Naive thymus-derived CD8-positive, alpha-beta T cell (primary cell): ENCODE measurements around the gene SSR3. TPM values are rescaled to one million over a fixed set of nuclear protein-coding genes. Genes with fewer than 3 reads are reported as not detected.
"Not testable (repeated sequence)": the region's sequence is repeated elsewhere in the genome, so short reads cannot be mapped to it uniquely, and the experiment has no call there.

Experiments used
- ATAC-seq, 2 donors: fragments of 150-1000 bp; cut with Tn5 transposase in 1 of 2; sonication (Bioruptor Pico), chemical (Tn5 transposase) in 1 of 2; 1 replicate in 1 of 2; 2 replicates in 1 of 2; pipeline ENCODE4 v1.10.0; 2021; ENCODE audit warnings: mild to moderate bottlenecking in 2 of 2, moderate library complexity in 2 of 2
- POLR2A ChIA-PET: fragments of 350-600 bp; sonication (Branson Sonifier 250); formaldehyde crosslinking; loops from one replicate; lab custom pipeline; 2021; ENCODE audit warnings: antibody characterized with exemption; lab: Charles Lee
- DNase-seq, 10 donors: peaks; one replicate each; pipeline versions ENCODE4 v3.0.0 to v3.0.0-alpha.2; 2020 to 2022
- H3K27ac Mint-ChIP-seq, 10 donors: one replicate each; pipeline ENCODE4 v1.8.0; 2020 to 2022; ENCODE audit warnings: mild to moderate bottlenecking in 10 of 10, mixed read lengths in 10 of 10, moderate library complexity in 4 of 10, inconsistent platforms in 1 of 10
- H3K27me3 Mint-ChIP-seq, 5 donors: one replicate each; pipeline ENCODE4 v1.8.0; 2021 to 2022; ENCODE audit warnings: mixed read lengths in 5 of 5
- H3K36me3 Mint-ChIP-seq, 3 donors: one replicate each; pipeline ENCODE4 v1.8.0; 2020 to 2022; ENCODE audit warnings: mixed read lengths in 3 of 3, mild to moderate bottlenecking in 2 of 3, inconsistent platforms in 1 of 3
- H3K4me1 Mint-ChIP-seq, 4 donors: one replicate each; pipeline ENCODE4 v1.8.0; 2021 to 2022; ENCODE audit warnings: mixed read lengths in 4 of 4
- H3K4me3 Mint-ChIP-seq, 10 donors: one replicate each; pipeline ENCODE4 v1.8.0; 2020 to 2022; ENCODE audit warnings: mild to moderate bottlenecking in 10 of 10, mixed read lengths in 10 of 10, moderate library complexity in 6 of 10, inconsistent platforms in 1 of 10
- H3K9me3 Mint-ChIP-seq, 9 donors: one replicate each; pipeline ENCODE4 v1.8.0; 2020 to 2022; ENCODE audit warnings: mixed read lengths in 9 of 9, mild to moderate bottlenecking in 3 of 9, inconsistent platforms in 1 of 9, moderate library complexity in 1 of 9
- polyA plus RNA-seq, 3 donors: library from polyadenylated mRNA; unstranded; fragments of 300-500 nt; fragmentation: Illumina TruSeq; gene quantifications; one replicate each; pipeline ENCODE4 v1.2.3, GENCODE V29; 2021
- total RNA-seq, 8 experiments: library from RNA in 2 of 8; stranded (reverse) in 2 of 8; gene quantifications; one replicate each; pipeline ENCODE4 v1.2.3 and lab custom pipeline; 2021 to 2026

The SSR3 gene
- total and polyA plus RNA-seq, 5 experiments from 2014 or later, result 68.5 to 93.9 (median 81.7) TPM

- POLR2A ChIA-PET, result interaction anchor here (0.6 kb wide), 1 partner anchor 489 kb away, joined by 3 read pairs; no protein-coding TSS in a partner anchor
- no peak overlapping the region for H3K4me3 Mint-ChIP-seq
- peaks cover 0 to 20% (median 7%) of the 10 kb centered on the region in 5 donors for H3K27me3 Mint-ChIP-seq
- H3K9me3 Mint-ChIP-seq, result peaks cover 0 to 4% (median 0%) of the 10 kb centered on the region in 9 donors
- no peaks in the 10 kb centered on the region for H3K4me1 Mint-ChIP-seq
- no peak overlapping the region for H3K27ac Mint-ChIP-seq
- H3K36me3 Mint-ChIP-seq, result peaks cover 0 to 4% (median 0%) of the 10 kb centered on the region in 3 donors
- DNase-seq (no peak), ATAC-seq (no peak)
Measured at GRCh38 chr3:156563900-156564682, 9.2 kb upstream of the SSR3 start.

GRCh38 chr3:156562486-156562885 lies 7.6 kb upstream of the SSR3 start:
- H3K27ac Mint-ChIP-seq, POLR2A ChIA-PET, H3K9me3 Mint-ChIP-seq, H3K4me3 Mint-ChIP-seq, H3K36me3 Mint-ChIP-seq, H3K4me1 Mint-ChIP-seq, DNase-seq, ATAC-seq: not testable (repeated sequence)
- peaks cover 0 to 20% (median 7%) of the 10 kb centered on the region in 5 donors for H3K27me3 Mint-ChIP-seq

GRCh38 chr3:156561533-156561932 lies 6.6 kb upstream of the SSR3 start:
- Mint-ChIP-seq H3K4me1 (no peaks in the 10 kb centered on the region), H3K9me3 (no peaks in the 10 kb centered on the region), H3K4me3 (no peak overlapping the region), H3K27ac (no peak overlapping the region), H3K27me3 (peaks cover 0 to 20% (median 7%) of the 10 kb centered on the region in 5 donors), H3K36me3 (no peaks in the 10 kb centered on the region)
- no peak for DNase-seq
- no peak for ATAC-seq
- POLR2A ChIA-PET, result no interaction called here

GRCh38 chr3:156559321-156559720 lies 4.4 kb upstream of the SSR3 start:
- Mint-ChIP-seq H3K36me3 (no peaks in the 10 kb centered on the region), H3K27me3 (peaks cover 0 to 20% (median 7%) of the 10 kb centered on the region in 5 donors), H3K27ac (no peak overlapping the region), H3K9me3 (no peaks in the 10 kb centered on the region), H3K4me1 (peaks cover under 1 to 15% (median 5%) of the 10 kb centered on the region in 4 donors), H3K4me3 (no peak overlapping the region)
- ATAC-seq, result no peak
- POLR2A ChIA-PET, result no interaction called here
- no peak for DNase-seq

GRCh38 chr3:156558389-156558788 lies 3.5 kb upstream of the SSR3 start:
- H3K27me3 Mint-ChIP-seq, result peaks cover 0 to 12% (median 2%) of the 10 kb centered on the region in 5 donors

GRCh38 chr3:156554515-156554841 lies 439 bp downstream of the SSR3 start:
- H3K27me3 Mint-ChIP-seq, result peaks cover 0 to 1% (median 0%) of the 10 kb centered on the region in 5 donors
- ATAC-seq (peak in 1 of 2 donors; percentile 19), DNase-seq (no peak)
- H3K36me3 Mint-ChIP-seq, result peaks cover 5 to 30% (median 14%) of the 10 kb centered on the region in 3 donors
- no peaks in the 10 kb centered on the region for H3K9me3 Mint-ChIP-seq
- peak overlapping the region; percentile 88 to 98 (median 96) for H3K27ac Mint-ChIP-seq
- POLR2A ChIA-PET, result interaction anchor here (1.0 to 3.7 kb wide), 15 partner anchors 11 to 620 kb away, joined by 3 to 47 read pairs (median 5); partner anchors contain the start of genes CCNL1 and TIPARP
- peak overlapping the region; percentile 92 to 99 (median 96) for H3K4me3 Mint-ChIP-seq
- H3K4me1 Mint-ChIP-seq, result peaks cover 22 to 58% (median 42%) of the 10 kb centered on the region in 4 donors

More at GRCh38 chr3:156558389-156558788, 3.5 kb upstream of the SSR3 start:
- ATAC-seq (no peak), DNase-seq (no peak)
- Mint-ChIP-seq H3K4me3 (no peak overlapping the region), H3K27ac (no peak overlapping the region), H3K36me3 (no peaks in the 10 kb centered on the region), H3K4me1 (peaks cover 9 to 24% (median 12%) of the 10 kb centered on the region in 4 donors), H3K9me3 (no peaks in the 10 kb centered on the region)
- POLR2A ChIA-PET, result no interaction called here

GRCh38 chr3:156553705-156554356 lies 1.1 kb downstream of the SSR3 start:
- H3K9me3 Mint-ChIP-seq, result no peaks in the 10 kb centered on the region
- POLR2A ChIA-PET, result interaction anchor here (1.0 to 3.7 kb wide), 9 partner anchors 10 to 621 kb away, joined by 3 to 47 read pairs (median 8); partner anchors contain the start of gene TIPARP
- H3K27me3 Mint-ChIP-seq, result peaks cover 0 to 1% (median 0%) of the 10 kb centered on the region in 5 donors
- H3K36me3 Mint-ChIP-seq, result peaks cover 5 to 37% (median 14%) of the 10 kb centered on the region in 3 donors
- peak overlapping the region; percentile 92 to 99 (median 96) for H3K4me3 Mint-ChIP-seq
- no peak for DNase-seq
- H3K4me1 Mint-ChIP-seq, result peaks cover 22 to 59% (median 42%) of the 10 kb centered on the region in 4 donors
- peak overlapping the region; percentile 88 to 98 (median 96) for H3K27ac Mint-ChIP-seq
- no peak for ATAC-seq

GRCh38 chr3:156552973-156553372 lies 1.9 kb downstream of the SSR3 start:
- peaks cover 0 to 1% (median 0%) of the 10 kb centered on the region in 5 donors for H3K27me3 Mint-ChIP-seq
- peak overlapping the region; percentile 16 to 99 (median 92) for H3K4me3 Mint-ChIP-seq
- POLR2A ChIA-PET, result interaction anchor here (0.7 to 3.7 kb wide), 2 partner anchors 121 to 154 kb away, joined by 5 to 47 read pairs; partner anchors contain the start of gene TIPARP
- peaks cover 22 to 62% (median 45%) of the 10 kb centered on the region in 4 donors for H3K4me1 Mint-ChIP-seq
- peaks cover 5 to 46% (median 15%) of the 10 kb centered on the region in 3 donors for H3K36me3 Mint-ChIP-seq
- no peaks in the 10 kb centered on the region for H3K9me3 Mint-ChIP-seq
- DNase-seq (no peak), ATAC-seq (no peak)
- H3K27ac Mint-ChIP-seq, result peak overlapping the region in 2 of 10 donors; percentile 11 to 54

GRCh38 chr3:156551746-156552145 lies 3.2 kb downstream of the SSR3 start:
- POLR2A ChIA-PET, result no interaction called here
- peaks cover 5 to 58% (median 24%) of the 10 kb centered on the region in 3 donors for H3K36me3 Mint-ChIP-seq
- peak overlapping the region in 5 of 10 donors; percentile 30 to 61 (median 47) for H3K4me3 Mint-ChIP-seq
- ATAC-seq, result no peak
- H3K9me3 Mint-ChIP-seq, result no peaks in the 10 kb centered on the region
- H3K27ac Mint-ChIP-seq, result no peak overlapping the region
- DNase-seq, result no peak
- H3K4me1 Mint-ChIP-seq, result peaks cover 25 to 66% (median 51%) of the 10 kb centered on the region in 4 donors
- H3K27me3 Mint-ChIP-seq, result peaks cover 0 to 1% (median 0%) of the 10 kb centered on the region in 5 donors

GRCh38 chr3:156551261-156551660 lies 3.7 kb downstream of the SSR3 start:
- ATAC-seq, result no peak
- POLR2A ChIA-PET, result no interaction called here
- Mint-ChIP-seq H3K27ac (peak overlapping the region in 1 of 10 donors; percentile 49), H3K4me3 (peak overlapping the region in 3 of 10 donors; percentile 25 to 33 (median 30)), H3K27me3 (peaks cover 0 to 1% (median 0%) of the 10 kb centered on the region in 5 donors), H3K36me3 (peaks cover 5 to 63% (median 29%) of the 10 kb centered on the region in 3 donors), H3K9me3 (no peaks in the 10 kb centered on the region), H3K4me1 (peaks cover 28 to 71% (median 56%) of the 10 kb centered on the region in 4 donors)
- no peak for DNase-seq

GRCh38 chr3:156548902-156549301 lies 6.0 kb downstream of the SSR3 start:
- no peak for DNase-seq
- H3K4me3 Mint-ChIP-seq, result no peak overlapping the region
- no peaks in the 10 kb centered on the region for H3K27me3 Mint-ChIP-seq
- H3K4me1 Mint-ChIP-seq, result peaks cover 21 to 59% (median 52%) of the 10 kb centered on the region in 4 donors
- H3K27ac Mint-ChIP-seq, result no peak overlapping the region
- H3K9me3 Mint-ChIP-seq, result no peaks in the 10 kb centered on the region
- ATAC-seq, result no peak
- POLR2A ChIA-PET, result interaction anchor here (0.5 kb wide), 1 partner anchor 8 kb away, joined by 4 read pairs; no protein-coding TSS in a partner anchor
- H3K36me3 Mint-ChIP-seq, result peaks cover 5 to 84% (median 29%) of the 10 kb centered on the region in 3 donors

- Mint-ChIP-seq H3K4me1 (peaks cover 18 to 53% (median 45%) of the 10 kb centered on the region in 4 donors), H3K4me3 (no peak overlapping the region)
- ATAC-seq, result no peak
Measured at GRCh38 chr3:156548041-156548687, 6.8 kb downstream of the SSR3 start.

More at GRCh38 chr3:156548041-156548687, 6.8 kb downstream of the SSR3 start:
- POLR2A ChIA-PET, result interaction anchor here (0.5 to 0.9 kb wide), 2 partner anchors 9 to 110 kb away, joined by 3 to 4 read pairs; no protein-coding TSS in a partner anchor
- Mint-ChIP-seq H3K36me3 (peaks cover 5 to 92% (median 30%) of the 10 kb centered on the region in 3 donors), H3K27ac (peak overlapping the region in 1 of 10 donors; percentile 1), H3K9me3 (no peaks in the 10 kb centered on the region), H3K27me3 (no peaks in the 10 kb centered on the region)
- no peak for DNase-seq
